DND-41 (cell line): ENCODE results near the gene PEX5L.
A peak's percentile ranks its signal among the peaks of the same experiment; 100 is the strongest.

Experiments
- ATAC-seq: fragments of 200-7000 bp; cut with Tn5 transposase; 3 replicates; pipeline ENCODE4 v1.9.1; 2021; ENCODE audit warnings: low read depth; ENCODE audit not compliant: insufficient read depth
- DNase-seq: peaks from one replicate; pipeline ENCODE4 v3.0.0-alpha.2; 2020
- H2AFZ ChIP-seq: 2 replicates; pipeline ENCODE4 v1.6.0; 2012; ENCODE audit warnings: low read depth, low read length
- H3K27ac ChIP-seq: 2 replicates; pipeline ENCODE4 v1.5.1; 2012; ENCODE audit warnings: low read length, inconsistent platforms
- H3K27me3 ChIP-seq: fragments of 200-600 bp; sonication (generic); 2 replicates; pipeline ENCODE4 v1.6.0; 2012; ENCODE audit warnings: low read length, mild to moderate bottlenecking, inconsistent platforms; ENCODE audit not compliant: insufficient read depth, poor library complexity
- H3K36me3 ChIP-seq: 2 replicates; pipeline ENCODE4 v1.5.1; 2012; ENCODE audit warnings: low read length, inconsistent platforms; ENCODE audit not compliant: insufficient read depth
- H3K4me1 ChIP-seq: 2 replicates; pipeline ENCODE4 v1.5.1; 2012; ENCODE audit warnings: mild to moderate bottlenecking, low read length; ENCODE audit not compliant: insufficient read depth
- H3K4me2 ChIP-seq: 2 replicates; pipeline ENCODE4 v1.6.0; 2012; ENCODE audit warnings: mild to moderate bottlenecking, moderate library complexity, low read length, inconsistent platforms; ENCODE audit not compliant: insufficient read depth
- H3K4me3 ChIP-seq, 2 experiments: fragments of 200-600 bp in 1 of 2; shearing (Covaris generic) in 1 of 2; 2 replicates each; pipeline ENCODE4 v1.5.1; 2012 to 2016; ENCODE audit warnings: inconsistent platforms in 2 of 2, low read length in 2 of 2, mild to moderate bottlenecking in 2 of 2, low read depth in 1 of 2, moderate library complexity in 1 of 2
- H3K79me2 ChIP-seq: 2 replicates; pipeline ENCODE4 v1.6.0; 2012; ENCODE audit warnings: low read length, inconsistent platforms; ENCODE audit not compliant: insufficient read depth
- H3K9ac ChIP-seq: 2 replicates; pipeline ENCODE4 v1.6.0; 2012; ENCODE audit warnings: low read depth, mild to moderate bottlenecking, inconsistent platforms, low read length, moderate library complexity
- H3K9me3 ChIP-seq: 2 replicates; pipeline ENCODE4 v1.5.1; 2012; ENCODE audit warnings: low read length, moderate library complexity, mild to moderate bottlenecking, inconsistent platforms; ENCODE audit not compliant: insufficient read depth, severe bottlenecking
- H4K20me1 ChIP-seq: 2 replicates; pipeline ENCODE4 v1.6.0; 2012; ENCODE audit warnings: low read length; ENCODE audit not compliant: insufficient read depth
- CTCF ChIP-seq: IDR thresholded peaks from 2 replicates; pipeline ENCODE4 v1.5.1; 2012; ENCODE audit warnings: borderline replicate concordance, low read length, moderate library complexity, mild to moderate bottlenecking; ENCODE audit not compliant: poor library complexity, severe bottlenecking; ENCODE audit errors: extremely low read depth
- EZH2 ChIP-seq: IDR thresholded peaks from 3 replicates; pipeline ENCODE4 v1.6.1; 2012; ENCODE audit warnings: borderline replicate concordance, low read depth, mild to moderate bottlenecking, moderate library complexity, low read length, inconsistent platforms; ENCODE audit not compliant: severe bottlenecking

Gene PEX5L

GRCh38 chr3:179819379-179819778, 217.4 kb downstream of the PEX5L start:
- Histone ChIP-seq H3K9me3 (no peaks in the 10 kb centered on the region), H4K20me1 (no peaks in the 10 kb centered on the region), H3K79me2 (no peaks in the 10 kb centered on the region), H3K27ac (no peak overlapping the region), H2AFZ (no peak overlapping the region), H3K4me1 (no peaks in the 10 kb centered on the region), H3K36me3 (peaks cover 65% of the 10 kb centered on the region), H3K4me3 (no peak overlapping the region), H3K9ac (no peak overlapping the region), H3K4me2 (no peak overlapping the region), H3K27me3 (no peaks in the 10 kb centered on the region)
- DNase-seq (no peak), ATAC-seq (no peak)
- TF ChIP-seq CTCF (no peak), EZH2 (no peak)

- Histone ChIP-seq H3K4me1 (no peaks in the 10 kb centered on the region), H3K27ac (no peak overlapping the region), H3K79me2 (no peaks in the 10 kb centered on the region), H3K9ac (no peak overlapping the region), H3K4me3 (no peak overlapping the region), H3K4me2 (no peak overlapping the region), H4K20me1 (no peaks in the 10 kb centered on the region), H2AFZ (no peak overlapping the region), H3K36me3 (peaks cover 68% of the 10 kb centered on the region), H3K9me3 (no peaks in the 10 kb centered on the region), H3K27me3 (no peaks in the 10 kb centered on the region)
- ATAC-seq (no peak), DNase-seq (no peak)
- TF ChIP-seq CTCF (no peak), EZH2 (no peak)
These were observed 224.7 kb downstream of the PEX5L start for GRCh38 chr3:179812096-179812382.

GRCh38 chr3:179811321-179812095, 225.2 kb downstream of the PEX5L start:
- H3K9me3 ChIP-seq = no peaks in the 10 kb centered on the region
- H3K4me2 ChIP-seq = no peak overlapping the region
- no peaks in the 10 kb centered on the region for H3K27me3 ChIP-seq
- H3K36me3 ChIP-seq = peaks cover 68% of the 10 kb centered on the region
- DNase-seq (peak; percentile 59), ATAC-seq (peak; percentile 86)
- peak overlapping the region; percentile 10; the same call in 1 of the 2 replicates for H3K27ac ChIP-seq
- no peaks in the 10 kb centered on the region for H3K79me2 ChIP-seq
- no peak overlapping the region for H2AFZ ChIP-seq
- peak; percentile 83 for TF ChIP-seq CTCF
- TF ChIP-seq EZH2 = no peak
- H3K4me3 ChIP-seq = no peak overlapping the region
- H4K20me1 ChIP-seq = no peaks in the 10 kb centered on the region
- H3K4me1 ChIP-seq = no peaks in the 10 kb centered on the region
- H3K9ac ChIP-seq = no peak overlapping the region

- ATAC-seq = no peak
- Histone ChIP-seq H3K79me2 (no peaks in the 10 kb centered on the region), H3K9me3 (no peaks in the 10 kb centered on the region), H3K4me2 (no peak overlapping the region), H3K27me3 (no peaks in the 10 kb centered on the region), H3K9ac (no peak overlapping the region), H3K4me3 (no peak overlapping the region), H3K36me3 (peaks cover 62% of the 10 kb centered on the region), H4K20me1 (no peaks in the 10 kb centered on the region), H3K27ac (no peak overlapping the region), H2AFZ (no peak overlapping the region), H3K4me1 (no peaks in the 10 kb centered on the region)
- TF ChIP-seq EZH2 = no peak
- TF ChIP-seq CTCF = no peak
- DNase-seq = no peak
These were observed 227.1 kb downstream of the PEX5L start for GRCh38 chr3:179809639-179810038.
